Endothelial cell of umbilical vein (primary cell): Measurements from ENCODE around the gene AMDHD2. TPM values are rescaled to one million over a fixed set of nuclear protein-coding genes. Genes with fewer than 3 reads are reported as not detected.

Experiments
- Bru-seq: library from RNA; stranded (reverse); fragments of 400-500 nt; gene quantifications from one replicate; lab custom pipeline; 2021; lab: Mats Ljungman, UMichigan
- BruChase-seq, 2 experiments: library from RNA; stranded (reverse); fragments of 400-500 nt; gene quantifications; one replicate each; lab custom pipeline; 2021; lab: Mats Ljungman, UMichigan
- BruUV-seq: library from RNA; stranded (reverse); fragments of 400-500 nt; replicated peaks from 2 replicates; lab custom pipeline; 2021; lab: Mats Ljungman, UMichigan
- CTCF ChIA-PET: fragments of 300-600, 350-600 bp; sonication (Branson Sonifier 250); formaldehyde crosslinking; loops from one replicate; lab custom pipeline; 2021; ENCODE audit warnings: antibody characterized with exemption, inconsistent platforms; lab: Charles Lee
- POLR2A ChIA-PET: fragments of 300-600, 350-600 bp; sonication (Branson Sonifier 250); formaldehyde crosslinking; loops from one replicate; lab custom pipeline; 2021; ENCODE audit warnings: antibody characterized with exemption, inconsistent platforms; lab: Charles Lee
- DNase-seq: peaks from one replicate; pipeline ENCODE4 v3.0.0-alpha.2; 2011; ENCODE audit warnings: low read depth, low spot score
- FAIRE-seq: peaks from 2 replicates; lab custom pipeline; 2011; peaks lifted over from hg19 to GRCh38; lab: Jason Lieb, UNC
- H2AFZ ChIP-seq: 2 replicates; pipeline ENCODE4 v1.6.0; 2012; ENCODE audit warnings: low read depth, low read length, control low read depth, inconsistent platforms
- H3K27ac ChIP-seq: 2 replicates; pipeline ENCODE4 v1.5.1; 2011; ENCODE audit warnings: low read depth, mild to moderate bottlenecking, control low read depth, low read length, moderate library complexity; ENCODE audit not compliant: insufficient read depth
- H3K27me3 ChIP-seq, 2 experiments: 2 replicates each; pipeline versions ENCODE4 v1.6.0 to v1.6.1; 2011; ENCODE audit warnings: low read length in 2 of 2, mixed read lengths in 1 of 2; ENCODE audit not compliant: control insufficient read depth in 2 of 2, insufficient read depth in 2 of 2
- H3K36me3 ChIP-seq, 2 experiments: 2 replicates in 1 of 2; 3 replicates in 1 of 2; pipeline ENCODE4 v1.5.1; 2011; ENCODE audit warnings: low read length in 2 of 2, mild to moderate bottlenecking in 1 of 2, moderate library complexity in 1 of 2; ENCODE audit not compliant: control insufficient read depth in 2 of 2, insufficient read depth in 2 of 2; ENCODE audit errors: extremely low read depth in 1 of 2
- H3K4me1 ChIP-seq: 3 replicates; pipeline ENCODE4 v1.5.1; 2011; ENCODE audit warnings: mild to moderate bottlenecking, low read length; ENCODE audit not compliant: control insufficient read depth, insufficient read depth; ENCODE audit errors: extremely low read depth
- H3K4me2 ChIP-seq: 2 replicates; pipeline ENCODE4 v1.6.1; 2011; ENCODE audit warnings: low read length, control low read depth, mixed read lengths; ENCODE audit not compliant: insufficient read depth
- H3K4me3 ChIP-seq, 3 experiments: fragments of 200-600 bp in 1 of 3; sonication (generic), shearing (Covaris generic) in 1 of 3; replicated peaks in 1 of 3; 2 replicates each; pipeline ENCODE4 v1.5.1; 2011 to 2016; ENCODE audit warnings: control low read depth in 3 of 3, low read length in 3 of 3, mild to moderate bottlenecking in 2 of 3, inconsistent platforms in 1 of 3, low read depth in 1 of 3, moderate library complexity in 1 of 3; ENCODE audit not compliant: insufficient read depth in 1 of 3
- H3K79me2 ChIP-seq: 2 replicates; pipeline ENCODE4 v1.6.0; 2012; ENCODE audit warnings: low read length, inconsistent platforms; ENCODE audit not compliant: control insufficient read depth, insufficient read depth
- H3K9ac ChIP-seq: replicated peaks from 2 replicates; pipeline ENCODE3; 2011; ENCODE audit warnings: low read length, control low read depth; ENCODE audit not compliant: insufficient read depth; ENCODE audit errors: extremely low read depth
- H3K9me1 ChIP-seq: replicated peaks from 3 replicates; pipeline ENCODE4 v1.6.0; 2011; ENCODE audit warnings: mild to moderate bottlenecking, low read length; ENCODE audit not compliant: control insufficient read depth, insufficient read depth; ENCODE audit errors: extremely low read depth
- H3K9me3 ChIP-seq: replicated peaks from 2 replicates; pipeline ENCODE4 v1.5.1; 2012; ENCODE audit warnings: low read length, inconsistent platforms; ENCODE audit not compliant: control insufficient read depth, insufficient read depth
- H4K20me1 ChIP-seq: replicated peaks from 2 replicates; pipeline ENCODE3; 2011; ENCODE audit warnings: mild to moderate bottlenecking, low read length; ENCODE audit not compliant: control insufficient read depth, insufficient read depth; ENCODE audit errors: extremely low read depth
- CTCF ChIP-seq, 2 donors: IDR thresholded peaks; 1 replicate in 1 of 2; 2 replicates in 1 of 2; pipeline ENCODE4 v1.5.1; 2011; ENCODE audit warnings: low read length in 2 of 2, mild to moderate bottlenecking in 2 of 2, moderate library complexity in 2 of 2, control low read depth in 1 of 2, inconsistent platforms in 1 of 2, low read depth in 1 of 2; ENCODE audit not compliant: insufficient read depth in 1 of 2; ENCODE audit errors: extremely low read depth in 1 of 2
- EZH2 ChIP-seq: IDR thresholded peaks from 2 replicates; pipeline ENCODE4 v1.6.1; 2012; ENCODE audit warnings: borderline replicate concordance, low read depth, mild to moderate bottlenecking, moderate library complexity, low read length, inconsistent platforms; ENCODE audit not compliant: severe bottlenecking
- MAX ChIP-seq: IDR thresholded peaks from 2 replicates; pipeline ENCODE4 v1.6.1; 2011; ENCODE audit not compliant: insufficient read depth, insufficient read length
- POLR2A ChIP-seq: IDR thresholded peaks from 2 replicates; pipeline ENCODE4 v1.6.1; 2012; ENCODE audit warnings: low read depth, mild to moderate bottlenecking, control low read depth, low read length
- POLR2AphosphoS5 ChIP-seq: IDR thresholded peaks from 2 replicates; pipeline ENCODE4 v1.6.1; 2012; ENCODE audit warnings: low read depth, mild to moderate bottlenecking, control low read depth, low read length, moderate library complexity; ENCODE audit not compliant: insufficient read depth
- dilution Hi-C: fragments of 300-500 bp; cut with MboI; formaldehyde crosslinking; loops from one replicate; pipeline ENCODE4 v1.15.0; 2019; ENCODE audit warnings: low sequenced_read_pairs; ENCODE audit not compliant: extremely low pct_ligation_motif_present
- intact Hi-C: fragments of 100-400 bp; cut with micrococcal nuclease; formaldehyde crosslinking; loops from one replicate; pipeline ENCODE4 v1.10.0; 2022
- long read RNA-seq: library from polyadenylated mRNA; stranded (forward); transcript quantifications from one replicate; pipeline ENCODE4 v2.0.0, GENCODE V29; 2021
- polyA minus RNA-seq, 3 experiments: library from RNA; depleted of rRNA, polyadenylated mRNA; stranded (reverse); fragments of >200 nt; gene quantifications; 1 replicate in 1 of 3; 2 replicates in 2 of 3; pipeline ENCODE4 v1.2.3, GENCODE V29; 2011
- polyA plus RNA-seq, 4 experiments: library from polyadenylated mRNA; depleted of rRNA in 3 of 4; stranded (reverse) in 3 of 4; unstranded in 1 of 4; fragments of >200 nt; gene quantifications; 2 replicates each; pipeline versions ENCODE4 v1.2.1 to v1.2.3, GENCODE V29; 2011 to 2012; ENCODE audit warnings: missing spikeins in 1 of 4
- total RNA-seq: library from RNA; stranded (reverse); gene quantifications from 2 replicates; pipeline ENCODE4 v1.2.3, GENCODE V29; 2021

AMDHD2 gene
- total RNA-seq (54.5 and 59.5 TPM in 2 replicates), polyA plus RNA-seq (39.4 and 58.2 TPM in 2 replicates), polyA minus RNA-seq (22.5 and 34.3 TPM in 2 replicates), Bru-seq, nascent RNA (percentile 53 among the genes with signal in this experiment), BruChase-seq, experiment 1, labeled RNA remaining after a 6-hour chase (percentile 77 among the genes with signal in this experiment), BruChase-seq, experiment 2, labeled RNA remaining after a 2-hour chase (percentile 76 among the genes with signal in this experiment)
- 13.6 and 21.4 TPM in 2 replicates for polyA plus RNA-seq (2011; cell fraction: cytosol; rRNA removed)
- polyA plus RNA-seq (2011; cell fraction: nucleus; rRNA removed): 188 and 225 TPM in 2 replicates
- 24.1 and 27.6 TPM in 2 replicates for polyA plus RNA-seq (2012)
- 14.8 TPM for polyA minus RNA-seq (2011; cell fraction: cytosol; rRNA and poly(A)+ RNA removed)
- polyA minus RNA-seq (2011; cell fraction: nucleus; rRNA and poly(A)+ RNA removed): 46.0 and 79.6 TPM in 2 replicates
- long read RNA-seq, transcript AMDHD2-201 (11 exons, 1,459 nt): major isoform, 30 of 81 reads
- long read RNA-seq, transcript AMDHD2-219 (10 exons, 2,890 nt): minor isoform, 6 of 81 reads
- long read RNA-seq, transcript AMDHD2-202 (10 exons, 3,273 nt): minor isoform, 9 of 81 reads
- long read RNA-seq, partial matches to known transcripts: 12 of 81 reads
- long read RNA-seq, other reads (novel, unspliced or antisense): 23 of 81 reads

- peak; percentile 62 for FAIRE-seq
- peaks cover 52% of the 10 kb centered on the region for H3K79me2 ChIP-seq
- H3K4me3 ChIP-seq: peak within 1 kb of the TSS; percentile 48 to 59 (median 55)
- H3K27me3 ChIP-seq: no peaks in the 10 kb centered on the region
- peak within 1 kb of the TSS; percentile 38 for H3K27ac ChIP-seq
- dilution Hi-C loops: no loop called here
- POLR2A ChIA-PET: interaction anchor here (0.6 to 1.4 kb wide), 5 partner anchors 9 to 365 kb away, joined by 3 to 6 read pairs (median 5); partner anchors contain the start of genes CCNF, CEMP1 and TRAF7
- H4K20me1 ChIP-seq: peaks cover 2% of the 10 kb centered on the region
- H2AFZ ChIP-seq: no peak within 1 kb of the TSS
- peaks cover 7 to 15% of the 10 kb centered on the region in 2 experiments for H3K36me3 ChIP-seq
- H3K9ac ChIP-seq: peak within 1 kb of the TSS; percentile 72
- H3K9me1 ChIP-seq: no peaks in the 10 kb centered on the region
- intact Hi-C loops: no loop called here
- BruUV-seq: no TSS peak
- H3K9me3 ChIP-seq: no peaks in the 10 kb centered on the region
- H3K4me2 ChIP-seq: peak within 1 kb of the TSS; percentile 71
- peak; percentile 84 for DNase-seq
- TF ChIP-seq EZH2 (no peak), CTCF (IDR thresholded peaks at IDR 0.05; ENCODE audit: extremely low read depth in 1 of 2, insufficient read depth in 1 of 2, low read depth in 1 of 2, low read length in 2 of 2) (no peak), MAX (peak; percentile 99), POLR2A (peak; percentile 84), POLR2AphosphoS5 (peak; percentile 98)
- H3K4me1 ChIP-seq: peaks cover 30% of the 10 kb centered on the region
- CTCF ChIA-PET: interaction anchor here (0.7 to 1.0 kb wide), 3 partner anchors 11 to 19 kb away, joined by 3 read pairs; partner anchors contain the start of gene CEMP1
Observed at GRCh38 chr16:2520097-2520783, at the start of gene AMDHD2. TSS of gene AMDHD2 (plus strand) at chr16:2520371. CDS start at chr16:2520459, 88 bp downstream.
